GM21619 (cell line): ENCODE results near the gene ASB13.
A peak's percentile ranks its signal among the peaks of the same experiment; 100 is the strongest.

Experiments used
- ATAC-seq: cut with Tn5 transposase; IDR thresholded peaks from one replicate; pipeline ENCODE4 v1.9.1; 2021; ENCODE audit not compliant: unreplicated experiment

Gene ASB13

GRCh38 chr10:5666008-5666840 is at the start of gene ASB13:
ASB13 (minus strand) TSS chr10:5666595; CDS start chr10:5666551, 44 bp downstream.
- ATAC-seq, result peak; percentile 77

GRCh38 chr10:5711642-5712041 is 45.2 kb upstream of the ASB13 start:
- no peak for ATAC-seq

GRCh38 chr10:5710859-5711258 is 44.5 kb upstream of the ASB13 start:
- no peak for ATAC-seq

DNA sequence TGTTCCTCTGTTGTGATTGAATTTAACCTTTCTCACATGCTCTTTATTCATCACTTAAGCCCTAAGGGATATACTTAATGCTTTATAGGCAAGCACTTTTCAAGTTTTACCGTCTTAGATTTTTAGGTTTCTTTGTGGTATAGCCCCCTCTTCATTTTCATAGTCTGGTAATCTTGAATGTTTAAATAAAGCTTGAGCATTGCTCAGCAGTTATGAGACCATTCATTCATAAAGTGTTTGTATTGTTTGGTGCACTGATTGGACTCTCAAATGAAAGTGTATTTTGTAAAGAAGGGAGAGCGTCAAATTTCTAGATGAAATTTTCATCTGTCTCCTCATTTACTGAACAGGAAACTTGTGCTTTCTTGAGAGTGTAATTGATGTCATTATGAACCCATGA is 43.5 kb upstream of the ASB13 start:
- ATAC-seq, result no peak

DNA sequence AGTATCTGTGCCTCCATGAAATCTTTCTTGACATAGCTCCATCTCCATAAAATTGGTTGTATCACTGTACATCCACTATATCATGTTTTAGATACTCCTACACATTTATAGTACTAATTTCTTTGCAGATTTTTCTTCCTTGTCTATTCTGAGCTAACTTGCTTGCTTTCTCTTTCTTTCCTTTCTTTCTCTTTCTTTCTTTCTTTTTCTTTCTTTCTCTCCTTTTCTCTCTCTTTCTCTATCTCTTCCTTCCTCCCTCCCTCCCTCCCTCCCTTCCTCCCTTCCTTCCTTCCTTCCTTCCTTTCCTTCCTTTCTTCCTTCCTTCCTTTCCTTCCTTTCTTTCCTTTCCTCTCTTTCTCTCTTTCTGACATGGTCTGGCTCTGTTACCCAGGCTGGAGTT is 42.0 kb upstream of the ASB13 start:
- no peak for ATAC-seq

DNA sequence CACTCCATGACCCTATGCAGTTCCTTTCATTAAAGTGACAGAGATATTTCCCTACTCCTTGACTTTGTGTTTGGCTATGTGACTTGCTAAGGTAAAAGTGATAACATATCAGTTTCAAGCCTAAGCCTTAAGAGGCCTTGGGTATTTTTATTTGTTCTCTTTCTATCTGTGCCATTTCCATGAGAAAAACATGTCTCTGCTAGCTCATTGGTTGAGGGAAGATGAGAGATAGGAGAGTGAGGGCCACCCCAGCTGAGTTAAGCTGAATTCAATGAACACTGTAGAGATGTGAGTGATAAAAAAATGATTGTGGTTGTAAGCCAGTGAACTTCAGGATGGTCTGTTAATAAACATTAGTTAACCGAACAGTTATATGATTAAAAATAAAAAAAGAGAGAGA is 31.7 kb upstream of the ASB13 start:
- no peak for ATAC-seq

DNA sequence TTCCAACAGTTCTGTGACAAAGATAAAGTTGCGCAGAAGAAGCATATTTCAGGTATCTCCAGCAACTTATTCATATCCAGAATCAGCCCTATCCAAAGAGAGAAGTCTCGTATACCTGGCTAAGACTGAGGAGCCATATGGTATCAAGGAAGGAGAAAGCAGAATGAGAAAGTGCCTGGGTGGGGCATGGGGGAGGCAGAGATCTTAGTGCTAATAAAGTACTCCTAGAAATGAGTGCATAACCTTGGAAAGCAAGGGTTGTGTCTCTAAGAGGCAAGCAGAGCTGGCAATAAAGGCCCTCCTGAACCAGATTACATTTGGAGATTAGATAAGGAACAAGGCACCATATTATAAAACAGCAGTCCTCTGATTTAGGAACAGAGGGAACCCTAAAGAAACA is 30.9 kb upstream of the ASB13 start:
- no peak for ATAC-seq

- ATAC-seq, result no peak
These were observed 28.2 kb upstream of the ASB13 start for GRCh38 chr10:5694573-5694972.

GRCh38 chr10:5692461-5693358 is 26.3 kb upstream of the ASB13 start:
- ATAC-seq, result peak; percentile 80

DNA sequence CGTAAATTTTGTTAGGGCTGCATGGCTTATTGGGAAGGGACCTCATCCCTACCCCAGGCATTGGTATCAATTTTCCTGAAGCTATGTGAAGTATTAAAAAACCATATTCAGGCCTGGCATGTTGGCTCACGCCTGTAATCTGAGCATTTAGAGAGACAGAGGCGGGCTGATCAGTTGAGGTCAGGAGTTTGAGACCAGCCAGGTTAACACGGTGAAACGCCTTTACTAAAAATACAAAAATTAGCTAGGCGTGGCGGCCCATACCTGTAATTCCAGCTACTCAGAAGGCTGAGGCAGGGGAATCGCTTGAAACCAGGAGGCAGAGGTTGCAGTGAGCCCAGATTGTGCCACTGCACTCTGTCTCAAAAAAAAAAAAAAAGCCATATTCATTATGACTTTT is 25.4 kb upstream of the ASB13 start:
- ATAC-seq, result no peak

DNA sequence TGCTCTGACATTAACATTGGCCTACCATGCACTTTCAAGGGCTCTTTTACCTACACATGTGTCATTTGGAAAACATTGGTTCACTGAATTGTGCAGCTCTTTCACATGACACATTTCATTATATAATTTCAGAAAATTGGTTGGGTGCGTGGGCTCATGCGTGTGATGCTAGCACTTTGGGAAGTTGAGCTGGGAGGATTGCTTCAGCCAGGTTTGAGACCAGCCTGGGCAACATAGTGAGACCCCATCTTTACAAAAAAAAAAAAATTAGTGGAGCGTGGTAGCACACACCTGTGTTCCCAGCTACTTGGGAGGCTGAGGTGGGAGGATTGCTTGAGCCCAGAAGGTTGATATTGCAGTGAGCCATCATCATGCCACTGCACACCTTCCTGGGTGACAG is 22.2 kb upstream of the ASB13 start:
- ATAC-seq, result no peak

GRCh38 chr10:5685764-5686240 is 19.4 kb upstream of the ASB13 start:
- ATAC-seq, result no peak

DNA sequence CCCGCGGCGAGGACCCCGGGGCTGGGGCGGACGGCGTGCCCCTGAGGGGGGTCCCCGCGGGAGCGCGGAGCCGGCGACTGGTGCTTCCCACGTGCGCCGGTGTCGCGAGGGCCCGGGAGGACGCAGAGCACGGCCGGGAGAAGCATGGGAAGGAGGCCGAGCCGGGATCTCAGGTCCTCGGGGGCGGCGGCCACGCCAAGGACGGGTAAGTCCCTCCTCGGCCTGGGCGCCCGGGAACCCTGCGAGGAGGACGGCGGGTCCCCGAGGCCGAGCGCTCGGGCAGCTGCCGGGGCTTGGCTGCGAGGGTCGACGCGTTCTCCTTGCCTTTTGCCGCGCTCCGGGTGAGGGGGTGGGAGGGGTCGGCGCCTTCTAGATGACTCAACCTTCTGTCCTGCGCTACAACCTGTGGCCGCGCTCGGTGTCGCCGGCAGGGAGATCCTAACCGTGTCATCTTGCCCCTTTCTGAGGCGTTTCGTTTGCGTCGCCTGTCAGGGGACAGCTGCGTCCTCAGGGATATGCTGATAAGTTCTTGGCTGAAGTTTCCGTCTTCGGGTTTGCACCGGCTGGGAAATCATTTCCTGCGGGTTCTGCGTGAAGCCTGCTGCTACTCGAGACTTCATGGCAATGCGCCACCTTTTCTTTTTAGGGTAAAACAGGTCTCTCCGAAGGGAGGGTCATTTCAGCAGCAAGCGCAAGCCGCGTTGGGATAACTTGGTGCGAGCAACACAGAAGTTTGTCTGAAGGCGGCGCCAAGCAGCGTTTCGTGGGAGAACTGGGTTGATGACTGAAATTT is 18.8 kb upstream of the ASB13 start:
- ATAC-seq, result peak; percentile 45

DNA sequence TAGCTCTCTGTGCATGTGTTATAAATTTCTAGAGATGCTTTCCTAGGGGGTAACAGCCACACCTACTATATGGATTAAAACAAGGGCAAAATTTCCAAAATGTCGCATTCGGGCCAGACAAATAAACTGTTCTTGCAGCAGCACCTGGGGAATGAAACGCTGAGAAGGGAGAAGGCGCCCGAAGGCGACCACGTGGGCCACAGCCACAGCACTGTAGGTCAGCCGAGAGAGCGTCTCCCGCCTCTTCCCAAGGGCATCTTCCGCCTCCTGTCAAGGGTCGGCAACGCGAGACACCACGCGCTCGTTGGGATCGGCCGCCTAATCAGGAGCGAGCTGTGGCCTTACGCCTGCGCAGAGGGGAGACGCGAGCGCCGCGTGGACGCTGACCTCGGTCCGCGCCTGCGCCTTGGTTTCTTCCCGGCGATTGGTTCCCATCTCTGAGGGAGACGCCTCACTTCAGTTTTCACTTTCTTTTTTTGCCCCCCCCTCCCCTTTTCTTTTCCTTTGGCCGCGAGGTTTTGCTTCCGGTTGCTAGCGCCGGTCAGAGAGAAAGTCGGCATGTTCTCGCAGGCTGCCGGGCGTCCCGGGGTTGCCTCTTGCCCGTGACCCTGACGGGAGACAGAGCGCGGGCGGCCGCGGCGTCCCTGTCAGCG is 18.0 kb upstream of the ASB13 start, which contains the start of gene TASOR2:
Gene TASOR2, plus strand, starts transcription at position 521 of the 653 bp plus-strand sequence. CDS start 35,805 bp downstream, outside the sequence.
- ATAC-seq, result peak; percentile 62

DNA sequence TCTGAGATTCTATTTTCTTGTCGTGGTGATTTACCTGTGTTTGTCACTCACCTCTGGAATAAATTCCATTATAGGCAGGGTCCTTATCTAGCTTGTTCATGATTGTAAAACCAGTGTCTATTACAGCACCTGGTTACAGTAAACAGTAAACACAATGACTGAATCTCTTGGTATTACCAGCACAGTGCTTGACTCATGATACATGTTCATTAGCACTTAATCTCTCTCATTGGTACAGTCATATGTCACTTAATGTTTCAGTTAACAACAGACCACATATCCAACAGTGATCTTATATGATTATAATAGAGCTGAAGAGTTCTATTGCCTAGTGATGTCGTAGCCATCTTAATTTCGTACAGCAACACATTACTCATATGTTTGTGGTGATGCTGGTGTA is 16.7 kb upstream of the ASB13 start:
- no peak for ATAC-seq

- ATAC-seq, result no peak
These were observed 15.5 kb upstream of the ASB13 start for GRCh38 chr10:5681930-5682329.

GRCh38 chr10:5679606-5680005 is 13.2 kb upstream of the ASB13 start:
- ATAC-seq, result no peak

DNA sequence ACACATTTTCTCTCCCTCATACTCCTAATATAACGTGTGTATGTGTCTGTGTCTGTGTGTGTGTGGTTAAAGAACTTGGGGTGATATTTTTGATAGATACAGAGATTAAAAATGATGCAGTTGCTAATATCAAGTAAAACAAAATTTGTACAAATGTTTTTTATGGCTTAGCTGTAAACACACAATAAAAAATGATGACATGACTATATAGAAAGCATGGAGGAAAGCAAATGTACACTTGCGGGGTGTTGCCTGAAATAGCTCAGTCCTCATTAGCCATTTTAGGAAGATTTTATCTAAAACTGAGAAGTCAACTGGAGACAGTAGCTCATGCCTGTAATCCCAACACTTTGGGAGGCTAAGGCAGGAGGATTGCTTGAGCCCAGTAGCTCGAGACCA is 12.6 kb upstream of the ASB13 start:
- ATAC-seq, result no peak

GRCh38 chr10:5678397-5679036 is 12.1 kb upstream of the ASB13 start:
- no peak for ATAC-seq
